ENCODE measurements around the gene TCF4. TPM values are rescaled to one million over a fixed set of nuclear protein-coding genes. Genes with fewer than 3 reads are reported as not detected.

The TCF4 gene
- total RNA-seq, 1 experiment from 2014 or later, result 2.3 TPM

DNA sequence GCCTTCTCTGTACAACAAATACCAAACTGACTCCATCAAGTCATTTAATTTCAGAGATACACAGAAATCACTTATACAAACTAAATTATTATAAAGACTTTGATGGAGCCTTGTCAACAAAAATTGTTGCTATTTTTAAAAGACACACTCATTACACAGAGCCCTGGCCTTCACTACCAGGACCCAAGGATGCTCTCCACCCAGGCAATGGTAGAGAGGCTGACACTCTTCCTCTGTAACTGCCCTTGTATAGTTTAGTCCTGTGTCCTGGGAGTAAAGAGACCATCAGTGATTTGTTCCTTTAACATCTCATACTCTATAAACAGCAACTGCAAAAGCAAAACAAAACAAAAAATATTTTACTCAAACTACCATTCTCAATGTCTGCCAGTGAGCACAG is 173.5 kb downstream of the TCF4 start:
- ChIA-PET POLR2A (no interaction called here), CTCF (no interaction called here)
- Histone ChIP-seq H3K9me3 (ENCODE audit: control insufficient read depth, insufficient read depth, low read depth, low read length) (no peaks in the 10 kb centered on the region), H3K4me1 (ENCODE audit: control insufficient read depth, insufficient read depth, low read length) (no peaks in the 10 kb centered on the region), H3K27me3 (ENCODE audit: control insufficient read depth, insufficient read depth, low read length) (no peaks in the 10 kb centered on the region), H3K27ac (ENCODE audit: low read length) (no peak overlapping the region), H3K36me3 (ENCODE audit: control insufficient read depth, insufficient read depth, low read length) (no peaks in the 10 kb centered on the region), H3K4me3 (ENCODE audit: low read depth in 2 of 2, low read length in 2 of 2) (no peak overlapping the region)
- no peak for ATAC-seq
- intact Hi-C loops (cut with micrococcal nuclease; ENCODE audit: unreplicated experiment) (loop anchor here (10.0 kb wide), 1 partner anchor 1160 kb away; no protein-coding TSS in a partner anchor), in situ Hi-C loops (cut with HindIII; ENCODE audit: low pct_unique_long_range_greater_than_20kb, low sequenced_read_pairs) (no loop called here)
- no TSS peak for BruUV-seq (replicated peaks)
- DNase-seq (ENCODE audit: low read depth, low spot score), result no peak
- TF ChIP-seq, protein P1, sequence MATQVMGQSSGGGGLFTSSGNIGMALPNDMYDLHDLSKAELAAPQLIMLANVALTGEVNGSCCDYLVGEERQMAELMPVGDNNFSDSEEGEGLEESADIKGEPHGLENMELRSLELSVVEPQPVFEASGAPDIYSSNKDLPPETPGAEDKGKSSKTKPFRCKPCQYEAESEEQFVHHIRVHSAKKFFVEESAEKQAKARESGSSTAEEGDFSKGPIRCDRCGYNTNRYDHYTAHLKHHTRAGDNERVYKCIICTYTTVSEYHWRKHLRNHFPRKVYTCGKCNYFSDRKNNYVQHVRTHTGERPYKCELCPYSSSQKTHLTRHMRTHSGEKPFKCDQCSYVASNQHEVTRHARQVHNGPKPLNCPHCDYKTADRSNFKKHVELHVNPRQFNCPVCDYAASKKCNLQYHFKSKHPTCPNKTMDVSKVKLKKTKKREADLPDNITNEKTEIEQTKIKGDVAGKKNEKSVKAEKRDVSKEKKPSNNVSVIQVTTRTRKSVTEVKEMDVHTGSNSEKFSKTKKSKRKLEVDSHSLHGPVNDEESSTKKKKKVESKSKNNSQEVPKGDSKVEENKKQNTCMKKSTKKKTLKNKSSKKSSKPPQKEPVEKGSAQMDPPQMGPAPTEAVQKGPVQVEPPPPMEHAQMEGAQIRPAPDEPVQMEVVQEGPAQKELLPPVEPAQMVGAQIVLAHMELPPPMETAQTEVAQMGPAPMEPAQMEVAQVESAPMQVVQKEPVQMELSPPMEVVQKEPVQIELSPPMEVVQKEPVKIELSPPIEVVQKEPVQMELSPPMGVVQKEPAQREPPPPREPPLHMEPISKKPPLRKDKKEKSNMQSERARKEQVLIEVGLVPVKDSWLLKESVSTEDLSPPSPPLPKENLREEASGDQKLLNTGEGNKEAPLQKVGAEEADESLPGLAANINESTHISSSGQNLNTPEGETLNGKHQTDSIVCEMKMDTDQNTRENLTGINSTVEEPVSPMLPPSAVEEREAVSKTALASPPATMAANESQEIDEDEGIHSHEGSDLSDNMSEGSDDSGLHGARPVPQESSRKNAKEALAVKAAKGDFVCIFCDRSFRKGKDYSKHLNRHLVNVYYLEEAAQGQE (IDR thresholded peaks at IDR 0.05; ENCODE audit: insufficient read depth in 1 of 2, low read depth in 2 of 2, low read length in 1 of 2), result no peak
- TF ChIP-seq, protein P2, sequence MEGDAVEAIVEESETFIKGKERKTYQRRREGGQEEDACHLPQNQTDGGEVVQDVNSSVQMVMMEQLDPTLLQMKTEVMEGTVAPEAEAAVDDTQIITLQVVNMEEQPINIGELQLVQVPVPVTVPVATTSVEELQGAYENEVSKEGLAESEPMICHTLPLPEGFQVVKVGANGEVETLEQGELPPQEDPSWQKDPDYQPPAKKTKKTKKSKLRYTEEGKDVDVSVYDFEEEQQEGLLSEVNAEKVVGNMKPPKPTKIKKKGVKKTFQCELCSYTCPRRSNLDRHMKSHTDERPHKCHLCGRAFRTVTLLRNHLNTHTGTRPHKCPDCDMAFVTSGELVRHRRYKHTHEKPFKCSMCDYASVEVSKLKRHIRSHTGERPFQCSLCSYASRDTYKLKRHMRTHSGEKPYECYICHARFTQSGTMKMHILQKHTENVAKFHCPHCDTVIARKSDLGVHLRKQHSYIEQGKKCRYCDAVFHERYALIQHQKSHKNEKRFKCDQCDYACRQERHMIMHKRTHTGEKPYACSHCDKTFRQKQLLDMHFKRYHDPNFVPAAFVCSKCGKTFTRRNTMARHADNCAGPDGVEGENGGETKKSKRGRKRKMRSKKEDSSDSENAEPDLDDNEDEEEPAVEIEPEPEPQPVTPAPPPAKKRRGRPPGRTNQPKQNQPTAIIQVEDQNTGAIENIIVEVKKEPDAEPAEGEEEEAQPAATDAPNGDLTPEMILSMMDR (IDR thresholded peaks at IDR 0.05), result no peak
- TF ChIP-seq TCF7L2 (IDR thresholded peaks at IDR 0.05; ENCODE audit: low read depth, low read length) (no peak), SIN3A (IDR thresholded peaks at IDR 0.05; ENCODE audit: borderline replicate concordance, insufficient read depth, low read depth, low read length) (no peak), POLR2AphosphoS5 (IDR thresholded peaks at IDR 0.05; ENCODE audit: low read depth, low read length) (no peak)

DNA sequence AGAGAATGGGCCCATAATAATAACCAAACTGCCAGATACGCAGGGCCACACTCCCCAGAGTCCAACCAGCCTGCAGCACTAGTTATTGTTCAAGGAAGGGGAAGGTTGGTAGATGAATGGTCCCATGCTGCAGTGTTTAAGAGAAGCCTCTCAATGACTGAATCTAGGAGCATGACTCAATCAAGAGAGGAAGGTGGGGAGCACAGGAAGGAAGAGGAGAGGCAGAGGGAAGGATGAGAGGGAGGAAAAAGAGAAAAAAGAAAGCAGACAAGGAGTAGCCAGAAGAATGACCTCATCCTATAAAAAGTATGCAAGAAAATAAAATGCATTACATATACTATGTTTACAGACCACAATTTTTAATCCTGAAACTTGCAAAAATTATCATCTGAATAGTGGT is 174.5 kb downstream of the TCF4 start:
- CTCF ChIA-PET, result no interaction called here
- ATAC-seq, result no peak
- BruUV-seq (replicated peaks), result no TSS peak
- in situ Hi-C loops (cut with HindIII; ENCODE audit: low pct_unique_long_range_greater_than_20kb, low sequenced_read_pairs) (no loop called here), intact Hi-C loops (cut with micrococcal nuclease; ENCODE audit: unreplicated experiment) (loop anchor here (10.0 kb wide), 1 partner anchor 1161 kb away; no protein-coding TSS in a partner anchor)
- no peak overlapping the region for H3K27ac ChIP-seq (ENCODE audit: low read length)
- H3K4me1 ChIP-seq (ENCODE audit: control insufficient read depth, insufficient read depth, low read length), result no peaks in the 10 kb centered on the region
- no peaks in the 10 kb centered on the region for H3K9me3 ChIP-seq (ENCODE audit: control insufficient read depth, insufficient read depth, low read depth, low read length)
- POLR2A ChIA-PET, result no interaction called here
- H3K27me3 ChIP-seq (ENCODE audit: control insufficient read depth, insufficient read depth, low read length), result no peaks in the 10 kb centered on the region
- TF ChIP-seq POLR2AphosphoS5 (IDR thresholded peaks at IDR 0.05; ENCODE audit: low read depth, low read length), result no peak
- TF ChIP-seq SIN3A (IDR thresholded peaks at IDR 0.05; ENCODE audit: borderline replicate concordance, insufficient read depth, low read depth, low read length), result no peak
- TF ChIP-seq, protein P1 (IDR thresholded peaks at IDR 0.05; ENCODE audit: insufficient read depth in 1 of 2, low read depth in 2 of 2, low read length in 1 of 2), result no peak
- TF ChIP-seq, protein P2 (IDR thresholded peaks at IDR 0.05), result no peak
- no peak for TF ChIP-seq TCF7L2 (IDR thresholded peaks at IDR 0.05; ENCODE audit: low read depth, low read length)
- H3K4me3 ChIP-seq (ENCODE audit: low read depth in 2 of 2, low read length in 2 of 2), result no peak overlapping the region
- H3K36me3 ChIP-seq (ENCODE audit: control insufficient read depth, insufficient read depth, low read length), result no peaks in the 10 kb centered on the region
- DNase-seq (ENCODE audit: low read depth, low spot score), result no peak

Measured in Panc1 (cell line).